ENCODE data around the gene PLA2G4E.

Gene PLA2G4E

GRCh38 chr15:42024303-42024702, 3.5 kb upstream of the PLA2G4E start:
- no peak for DNase-seq (ENCODE audit: low spot score)
- in situ Hi-C loops (cut with MboI; ENCODE audit: low sequenced_read_pairs, unreplicated experiment) = no loop called here

GRCh38 chr15:42021593-42021992, 751 bp upstream of the PLA2G4E start:
- in situ Hi-C loops (cut with MboI; ENCODE audit: low sequenced_read_pairs, unreplicated experiment) = no loop called here
- no peak for DNase-seq (ENCODE audit: low spot score)
- no peak for TF ChIP-seq CTCF (IDR thresholded peaks at IDR 0.05; ENCODE audit: borderline replicate concordance, control extremely low read depth, extremely low read depth, insufficient read depth, missing control alignments)

More at GRCh38 chr15:42024303-42024702, 3.5 kb upstream of the PLA2G4E start:
- TF ChIP-seq CTCF (IDR thresholded peaks at IDR 0.05; ENCODE audit: borderline replicate concordance, control extremely low read depth, extremely low read depth, insufficient read depth, missing control alignments) = no peak

GRCh38 chr15:42018306-42019224, 2.3 kb downstream of the PLA2G4E start:
- TF ChIP-seq CTCF (IDR thresholded peaks at IDR 0.05; ENCODE audit: borderline replicate concordance, control extremely low read depth, extremely low read depth, insufficient read depth, missing control alignments) = no peak
- DNase-seq (ENCODE audit: low spot score) = no peak
- in situ Hi-C loops (cut with MboI; ENCODE audit: low sequenced_read_pairs, unreplicated experiment) = no loop called here

- TF ChIP-seq CTCF (IDR thresholded peaks at IDR 0.05; ENCODE audit: borderline replicate concordance, control extremely low read depth, extremely low read depth, insufficient read depth, missing control alignments) = no peak
- in situ Hi-C loops (cut with MboI; ENCODE audit: low sequenced_read_pairs, unreplicated experiment) = no loop called here
- no peak for DNase-seq (ENCODE audit: low spot score)
These were observed 3.9 kb downstream of the PLA2G4E start for GRCh38 chr15:42016971-42017370.

- in situ Hi-C loops (cut with MboI; ENCODE audit: low sequenced_read_pairs, unreplicated experiment) = no loop called here
- TF ChIP-seq CTCF (IDR thresholded peaks at IDR 0.05; ENCODE audit: borderline replicate concordance, control extremely low read depth, extremely low read depth, insufficient read depth, missing control alignments) = no peak
- DNase-seq (ENCODE audit: low spot score) = no peak
These were observed 6.4 kb downstream of the PLA2G4E start for GRCh38 chr15:42014406-42014805.

- TF ChIP-seq CTCF (IDR thresholded peaks at IDR 0.05; ENCODE audit: borderline replicate concordance, control extremely low read depth, extremely low read depth, insufficient read depth, missing control alignments) = no peak
- in situ Hi-C loops (cut with MboI; ENCODE audit: low sequenced_read_pairs, unreplicated experiment) = no loop called here
- DNase-seq (ENCODE audit: low spot score) = no peak
These were observed 7.8 kb downstream of the PLA2G4E start for GRCh38 chr15:42012928-42013482.

All from GM13976 (cell line).